GM18526 (cell line): ENCODE results near the gene TSPAN32.

ENCODE experiments used
- POLR2A ChIP-seq: IDR thresholded peaks from 3 replicates; pipeline ENCODE4 v1.6.1; 2011; ENCODE audit not compliant: insufficient read length; ENCODE audit errors: extremely low read depth

Gene TSPAN32

GRCh38 chr11:2321311-2321683, 19.5 kb downstream of the TSPAN32 start:
- no peak for TF ChIP-seq POLR2A

DNA sequence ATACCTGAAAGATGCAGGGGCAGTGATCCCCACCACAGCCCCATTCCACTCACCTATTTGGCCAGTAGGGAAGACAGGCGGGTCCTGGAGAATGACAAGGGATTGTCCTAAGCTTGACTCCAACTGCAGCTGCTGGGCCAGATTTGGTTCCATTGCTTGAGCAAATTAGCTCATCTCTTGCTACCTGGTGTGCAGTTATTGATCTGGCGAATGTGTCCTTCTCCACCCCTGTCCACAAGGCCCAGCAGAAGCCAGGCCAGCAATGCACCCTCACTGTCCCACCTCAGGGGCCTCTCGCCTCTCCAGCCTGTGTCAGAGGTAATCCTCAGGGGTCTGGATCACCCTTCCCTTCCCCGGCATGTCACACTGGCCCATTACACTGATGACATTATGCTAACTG, 23.3 kb downstream of the TSPAN32 start:
- TF ChIP-seq POLR2A = no peak

- TF ChIP-seq POLR2A = no peak
Measured at GRCh38 chr11:2325719-2326118, 23.9 kb downstream of the TSPAN32 start.

DNA sequence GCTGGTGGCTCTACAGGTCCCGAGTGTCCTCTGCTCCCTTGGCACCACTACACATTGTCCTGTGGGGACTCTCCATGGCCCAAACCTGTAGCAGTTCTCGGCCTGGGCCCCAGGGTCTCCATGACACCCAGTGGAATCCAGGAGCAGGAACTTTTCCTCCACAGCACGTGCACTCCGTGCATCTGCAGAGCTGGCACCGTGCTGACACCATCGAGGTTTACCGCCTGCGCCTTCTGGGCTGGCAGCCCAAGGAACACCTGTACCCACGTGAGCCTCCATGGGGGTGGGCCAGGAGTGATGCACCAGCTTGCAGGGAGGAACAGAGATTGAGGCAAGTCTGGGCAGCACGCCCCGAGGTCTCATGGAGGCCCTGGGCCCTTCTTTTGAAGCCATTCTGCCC, 25.2 kb downstream of the TSPAN32 start:
- TF ChIP-seq POLR2A = no peak

GRCh38 chr11:2328021-2328420, 26.2 kb downstream of the TSPAN32 start:
- no peak for TF ChIP-seq POLR2A

- TF ChIP-seq POLR2A = no peak
Measured at GRCh38 chr11:2328656-2329354, 27.0 kb downstream of the TSPAN32 start.

DNA sequence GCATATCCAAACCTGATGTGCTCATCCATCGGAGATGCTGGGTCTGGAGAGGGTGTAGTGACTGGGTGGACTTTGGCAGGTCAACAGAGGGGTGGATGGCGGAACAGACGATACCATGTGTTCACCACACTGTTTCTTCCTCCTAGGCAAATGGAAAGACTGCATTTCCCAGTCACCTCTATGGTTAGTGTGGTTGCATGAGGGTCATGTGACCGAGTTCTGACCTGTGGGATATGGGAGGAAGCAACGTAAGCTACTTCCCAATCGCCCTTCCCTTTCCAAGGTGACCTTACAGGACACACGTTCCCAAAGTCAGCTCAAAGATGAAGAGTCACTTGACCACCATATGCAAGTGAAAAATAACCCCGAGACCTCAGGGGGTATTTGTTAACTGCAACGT, 27.7 kb downstream of the TSPAN32 start:
- TF ChIP-seq POLR2A = no peak

- TF ChIP-seq POLR2A = no peak
Measured at GRCh38 chr11:2330696-2331095, 28.9 kb downstream of the TSPAN32 start.

DNA sequence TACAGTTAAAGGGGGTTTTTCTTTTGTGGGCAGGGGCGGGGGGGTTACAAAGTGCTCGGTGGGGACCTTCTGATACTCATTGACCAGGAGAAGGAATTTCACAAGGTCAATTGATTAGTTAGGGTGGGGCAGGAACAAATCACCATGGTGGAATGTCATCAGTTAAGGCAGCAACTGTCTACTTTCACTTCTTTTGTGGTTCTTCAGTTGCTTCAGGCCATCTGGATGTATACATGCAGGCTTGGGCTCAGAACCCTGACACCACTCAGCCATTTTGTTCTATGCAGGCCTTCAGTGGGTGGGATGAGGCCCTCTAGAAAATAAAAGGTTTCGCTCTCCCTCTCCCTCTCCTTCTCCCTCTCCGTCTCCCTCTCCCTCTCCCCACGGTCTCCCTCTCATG, 29.6 kb downstream of the TSPAN32 start:
- no peak for TF ChIP-seq POLR2A

GRCh38 chr11:2342557-2342956, 40.7 kb downstream of the TSPAN32 start:
- TF ChIP-seq POLR2A = no peak

- no peak for TF ChIP-seq POLR2A
Measured at GRCh38 chr11:2342981-2343380, 41.2 kb downstream of the TSPAN32 start.

- TF ChIP-seq POLR2A = no peak
Measured at GRCh38 chr11:2343502-2343901, 41.7 kb downstream of the TSPAN32 start.

GRCh38 chr11:2345050-2345449, 43.2 kb downstream of the TSPAN32 start:
- no peak for TF ChIP-seq POLR2A

DNA sequence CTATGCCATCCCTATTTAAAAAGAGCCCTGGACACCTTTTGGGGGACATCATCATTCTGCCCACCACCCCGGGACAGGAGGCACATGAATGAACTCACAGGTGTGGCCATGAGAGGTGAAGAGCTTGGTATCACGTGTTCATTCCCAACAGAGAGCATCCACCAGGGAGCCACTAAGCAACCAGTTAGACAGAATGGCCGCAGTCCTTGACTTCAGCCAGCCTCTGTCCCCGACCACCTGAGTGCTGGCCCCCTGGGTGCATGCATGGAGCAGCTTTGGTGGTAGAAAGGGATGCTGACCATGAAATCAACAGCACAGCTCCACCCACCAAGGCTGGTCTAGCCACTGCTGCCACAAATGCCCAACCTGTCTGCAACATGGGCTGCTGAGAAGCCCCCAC, 44.2 kb downstream of the TSPAN32 start:
- TF ChIP-seq POLR2A = no peak

DNA sequence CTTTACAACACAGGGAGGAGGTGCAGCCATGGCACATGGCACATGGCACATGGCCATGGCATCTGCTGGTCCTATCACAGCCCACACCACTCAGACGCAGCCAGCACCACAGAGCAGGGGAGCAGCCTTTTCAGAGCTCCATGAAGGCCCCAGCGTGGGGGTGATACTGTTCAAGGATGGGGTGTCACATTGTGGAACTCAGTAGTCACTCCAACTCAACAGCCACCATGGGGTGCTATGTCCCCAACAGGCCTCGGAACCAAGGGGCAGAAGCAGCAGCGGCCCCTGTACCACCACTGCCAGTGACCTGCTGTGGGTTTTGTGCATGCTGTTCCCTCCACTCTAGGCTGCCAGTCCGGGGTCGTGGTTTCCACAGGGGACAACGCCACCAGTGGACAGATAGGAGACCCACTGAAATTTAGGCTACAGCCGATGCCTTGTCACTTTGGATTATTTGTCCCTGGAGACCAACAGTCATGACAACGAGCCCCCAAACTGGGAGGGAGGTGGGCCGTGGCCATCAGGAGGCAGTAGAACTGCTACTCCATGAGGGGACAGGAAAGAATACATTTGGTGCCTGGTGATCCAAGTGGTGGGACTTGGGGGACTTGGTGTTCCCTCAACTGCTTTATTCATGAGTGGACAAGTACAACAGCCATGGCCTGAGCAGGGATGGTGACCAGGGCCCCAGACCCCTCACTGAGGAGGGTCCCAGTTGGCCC, 44.9 kb downstream of the TSPAN32 start:
- no peak for TF ChIP-seq POLR2A

DNA sequence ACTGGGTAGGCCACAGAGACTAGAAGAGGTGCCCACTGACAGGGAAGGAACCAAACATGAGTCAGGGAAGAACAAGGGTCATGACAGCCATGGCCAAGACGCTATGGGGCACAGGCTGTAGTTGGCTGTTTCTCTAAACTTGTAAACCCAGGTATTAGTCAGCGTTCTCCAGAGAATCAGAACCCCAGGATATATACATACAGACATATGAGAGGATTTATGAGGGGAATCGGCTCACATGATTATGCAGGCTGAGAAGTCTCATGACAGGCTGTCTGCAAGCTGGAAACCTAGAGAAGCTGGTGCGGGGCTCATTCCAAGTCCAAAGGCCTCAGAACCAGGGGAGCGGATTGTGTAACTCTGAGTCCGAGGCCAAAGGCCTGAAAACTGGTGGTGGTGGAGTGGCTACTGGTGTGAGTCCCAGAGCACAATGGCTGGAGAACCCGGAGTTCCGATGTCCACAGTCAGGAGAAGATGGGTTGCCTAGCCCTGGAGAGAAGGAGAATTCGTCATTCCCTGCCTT, 45.6 kb downstream of the TSPAN32 start:
- TF ChIP-seq POLR2A = no peak

GRCh38 chr11:2348986-2349385, 47.2 kb downstream of the TSPAN32 start:
- TF ChIP-seq POLR2A = no peak
